Central memory CD8-positive, alpha-beta T cell (primary cell): Measurements from ENCODE around the gene MUC13.
"Not testable (repeated sequence)": the region's sequence is repeated elsewhere in the genome, so short reads cannot be mapped to it uniquely, and the experiment has no call there.

Experiments used
- ATAC-seq: fragments of 150-1000 bp; cut with Tn5 transposase; replicated peaks from 2 replicates; pipeline ENCODE4 v1.10.0; 2022; ENCODE audit warnings: mild to moderate bottlenecking, moderate FRiP score, moderate number of reproducible peaks; ENCODE audit not compliant: poor library complexity, severe bottlenecking; ENCODE audit errors: extremely low read depth
- DNase-seq, 2 donors: peaks; one replicate each; pipeline ENCODE4 v3.0.0; 2021; ENCODE audit warnings: low spot score in 2 of 2
- H3K27ac Mint-ChIP-seq: one replicate; pipeline ENCODE4 v1.8.0; 2022; ENCODE audit warnings: low read depth, mild to moderate bottlenecking, moderate library complexity, mixed read lengths
- H3K27me3 Mint-ChIP-seq: one replicate; pipeline ENCODE4 v1.8.0; 2022; ENCODE audit warnings: mixed read lengths
- H3K36me3 Mint-ChIP-seq: one replicate; pipeline ENCODE4 v1.8.0; 2022; ENCODE audit warnings: mild to moderate bottlenecking, moderate library complexity, mixed read lengths; ENCODE audit not compliant: insufficient read depth
- H3K4me1 Mint-ChIP-seq: one replicate; pipeline ENCODE4 v1.8.0; 2022; ENCODE audit warnings: mixed read lengths
- H3K4me3 Mint-ChIP-seq: one replicate; pipeline ENCODE4 v1.8.0; 2022; ENCODE audit warnings: mild to moderate bottlenecking, moderate library complexity, mixed read lengths
- H3K9me3 Mint-ChIP-seq: one replicate; pipeline ENCODE4 v1.8.0; 2022; ENCODE audit warnings: mixed read lengths

MUC13 gene

GRCh38 chr3:124964387-124964786, 29.8 kb upstream of the MUC13 start:
- H3K9me3 Mint-ChIP-seq, result no peaks in the 10 kb centered on the region
- H3K4me1 Mint-ChIP-seq, result no peaks in the 10 kb centered on the region
- peaks cover 4% of the 10 kb centered on the region for H3K36me3 Mint-ChIP-seq
- DNase-seq, result no peak
- ATAC-seq, result no peak
- H3K27me3 Mint-ChIP-seq, result no peaks in the 10 kb centered on the region
- H3K27ac Mint-ChIP-seq, result no peak overlapping the region
- no peak overlapping the region for H3K4me3 Mint-ChIP-seq

DNA sequence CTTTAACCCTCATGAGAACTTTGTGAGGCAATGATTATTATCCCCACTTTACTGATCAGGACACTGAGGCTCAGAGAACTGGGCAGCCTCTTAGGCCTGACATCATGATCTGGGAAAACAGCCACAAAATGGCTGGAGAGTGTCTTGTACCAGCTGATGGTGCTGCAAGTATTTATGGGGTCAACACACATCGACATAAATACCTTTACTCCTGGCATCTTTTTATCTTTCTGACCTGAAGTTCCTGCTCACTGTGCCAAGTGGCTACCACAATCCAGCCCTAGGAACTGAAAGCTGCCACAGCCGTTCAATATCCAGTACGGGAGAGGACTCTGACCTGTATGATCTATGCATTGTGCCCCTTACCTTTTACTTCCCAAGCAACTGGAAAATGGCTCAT, 29.2 kb upstream of the MUC13 start:
- DNase-seq, result no peak
- H3K36me3 Mint-ChIP-seq, result peaks cover 4% of the 10 kb centered on the region
- H3K9me3 Mint-ChIP-seq, result no peaks in the 10 kb centered on the region
- H3K27ac Mint-ChIP-seq, result no peak overlapping the region
- H3K27me3 Mint-ChIP-seq, result no peaks in the 10 kb centered on the region
- H3K4me3 Mint-ChIP-seq, result no peak overlapping the region
- ATAC-seq, result no peak
- no peaks in the 10 kb centered on the region for H3K4me1 Mint-ChIP-seq

GRCh38 chr3:124962403-124962940, 27.9 kb upstream of the MUC13 start:
- ATAC-seq, result no peak
- H3K9me3 Mint-ChIP-seq, result no peaks in the 10 kb centered on the region

DNA sequence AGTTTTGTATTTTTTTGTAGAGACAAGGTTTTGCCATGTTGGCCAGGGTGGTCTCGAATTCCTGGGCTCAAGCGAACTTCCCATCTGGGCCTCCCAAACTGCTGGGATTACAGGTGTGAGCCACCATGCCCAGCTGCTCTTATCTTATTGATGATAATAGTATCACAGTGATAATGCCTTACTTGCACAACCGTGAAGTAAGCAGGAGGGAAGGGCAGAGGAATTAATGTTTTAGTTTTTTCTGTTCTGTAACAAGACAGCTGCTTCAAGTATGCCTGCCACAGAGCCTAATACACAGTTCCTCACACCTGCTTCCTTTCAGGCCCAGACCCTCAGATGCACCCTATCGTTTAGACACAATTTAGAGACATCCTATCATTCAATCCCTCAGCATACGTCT, 26.1 kb upstream of the MUC13 start:
- Mint-ChIP-seq H3K9me3 (no peaks in the 10 kb centered on the region), H3K4me3 (no peak overlapping the region), H3K36me3 (no peaks in the 10 kb centered on the region), H3K27ac (no peak overlapping the region), H3K27me3 (peaks cover 9% of the 10 kb centered on the region), H3K4me1 (no peaks in the 10 kb centered on the region)
- ATAC-seq (no peak), DNase-seq (no peak)

More at GRCh38 chr3:124962403-124962940, 27.9 kb upstream of the MUC13 start:
- H3K4me1 Mint-ChIP-seq, result no peaks in the 10 kb centered on the region
- DNase-seq, result no peak
- no peak overlapping the region for H3K27ac Mint-ChIP-seq
- no peaks in the 10 kb centered on the region for H3K36me3 Mint-ChIP-seq
- H3K27me3 Mint-ChIP-seq, result no peaks in the 10 kb centered on the region
- H3K4me3 Mint-ChIP-seq, result no peak overlapping the region

- no peak for ATAC-seq
- H3K27ac Mint-ChIP-seq, result no peak overlapping the region
Measured at GRCh38 chr3:124960105-124960504, 25.6 kb upstream of the MUC13 start.

DNA sequence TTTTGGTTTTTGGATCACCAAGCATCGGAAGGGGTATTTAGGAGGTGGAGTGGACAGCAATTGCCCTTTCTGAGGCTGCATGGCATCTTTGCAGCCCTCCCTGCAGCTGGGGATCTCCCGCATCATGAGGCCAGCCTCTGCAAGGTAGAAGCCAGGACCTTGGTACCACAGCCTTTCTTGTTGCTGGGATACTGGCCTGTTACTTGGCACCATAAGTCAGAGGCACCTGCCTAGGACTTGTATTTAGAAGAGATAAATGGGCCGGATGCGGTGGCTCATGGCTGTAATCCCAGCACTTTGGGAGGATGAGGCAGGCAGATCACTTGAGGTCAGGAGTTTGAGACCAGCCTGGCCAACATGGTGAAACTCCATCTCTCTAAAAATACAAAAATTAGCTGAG, 23.4 kb upstream of the MUC13 start:
- not testable (repeated sequence) for H3K27ac Mint-ChIP-seq, H3K36me3 Mint-ChIP-seq, ATAC-seq, H3K4me3 Mint-ChIP-seq, DNase-seq, H3K4me1 Mint-ChIP-seq, H3K9me3 Mint-ChIP-seq, H3K27me3 Mint-ChIP-seq

More at GRCh38 chr3:124960105-124960504, 25.6 kb upstream of the MUC13 start:
- Mint-ChIP-seq H3K36me3 (no peaks in the 10 kb centered on the region), H3K27me3 (peaks cover 9% of the 10 kb centered on the region), H3K4me1 (no peaks in the 10 kb centered on the region), H3K4me3 (no peak overlapping the region), H3K9me3 (no peaks in the 10 kb centered on the region)
- DNase-seq, result no peak

GRCh38 chr3:124952282-124952855, 17.8 kb upstream of the MUC13 start:
- DNase-seq (no peak), ATAC-seq (no peak)
- H3K4me1 Mint-ChIP-seq, result no peaks in the 10 kb centered on the region
- H3K36me3 Mint-ChIP-seq, result no peaks in the 10 kb centered on the region
- H3K4me3 Mint-ChIP-seq, result no peak overlapping the region
- peaks cover 9% of the 10 kb centered on the region for H3K27me3 Mint-ChIP-seq
- H3K27ac Mint-ChIP-seq, result no peak overlapping the region
- no peaks in the 10 kb centered on the region for H3K9me3 Mint-ChIP-seq

DNA sequence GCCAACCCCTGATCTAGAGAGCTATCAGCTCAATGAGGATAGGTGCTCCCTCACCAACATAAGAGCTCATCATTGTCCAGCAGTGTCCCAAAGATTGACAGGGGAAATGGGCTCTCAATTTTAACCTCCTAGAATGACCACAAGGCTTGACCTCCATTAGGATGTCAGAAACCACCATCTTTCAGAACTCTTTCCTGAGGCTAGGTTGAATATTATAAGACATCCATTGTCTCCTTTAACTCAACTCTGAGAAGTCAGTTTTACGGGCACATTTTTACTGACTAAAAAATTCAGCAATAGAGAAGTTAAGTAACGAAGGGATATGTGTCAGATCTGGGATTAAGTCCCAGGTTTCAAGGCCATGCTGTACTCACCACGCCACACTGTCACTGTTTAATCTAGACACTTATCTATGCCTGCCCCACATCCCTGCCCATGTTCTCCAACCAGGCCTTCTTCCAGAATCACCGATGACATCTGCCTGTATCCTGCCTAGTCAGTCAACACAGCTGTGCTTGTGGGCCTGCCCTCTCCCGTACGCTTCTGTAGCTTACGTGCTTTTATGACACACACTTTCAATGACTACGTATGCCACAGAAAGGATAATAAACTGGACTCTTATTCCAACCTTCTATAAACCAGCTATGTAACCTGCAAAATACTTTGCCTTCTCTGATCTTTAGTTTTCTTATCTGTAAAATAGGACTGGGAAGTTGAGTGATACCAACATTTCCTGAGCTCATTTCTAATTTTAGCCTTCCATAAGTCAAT, 17.1 kb upstream of the MUC13 start:
- DNase-seq, result no peak
- no peak for ATAC-seq
- Mint-ChIP-seq H3K4me3 (no peak overlapping the region), H3K36me3 (no peaks in the 10 kb centered on the region), H3K9me3 (no peaks in the 10 kb centered on the region), H3K4me1 (no peaks in the 10 kb centered on the region), H3K27ac (no peak overlapping the region), H3K27me3 (peaks cover 3% of the 10 kb centered on the region)

DNA sequence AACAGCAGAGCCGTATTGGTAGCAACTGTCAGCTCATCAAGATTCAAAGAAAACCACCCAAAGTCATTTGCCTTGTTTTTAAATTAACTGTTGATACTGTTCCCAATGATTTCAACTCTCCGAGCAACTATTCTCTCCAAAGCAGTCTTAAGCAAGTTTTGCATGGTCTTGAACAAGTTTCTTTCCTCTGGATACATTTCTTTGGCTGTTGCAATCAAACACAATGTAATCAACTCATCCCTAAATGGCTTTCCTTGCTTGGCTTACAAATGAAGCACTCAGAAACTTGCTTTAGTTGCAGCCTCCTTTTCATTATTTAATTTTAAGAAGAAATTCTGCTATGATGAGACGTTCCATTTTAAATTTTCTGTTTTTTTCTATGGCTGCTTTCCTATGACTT, 15.5 kb upstream of the MUC13 start:
- H3K4me1 Mint-ChIP-seq, result no peaks in the 10 kb centered on the region
- H3K9me3 Mint-ChIP-seq, result no peaks in the 10 kb centered on the region
- H3K4me3 Mint-ChIP-seq, result no peak overlapping the region
- no peaks in the 10 kb centered on the region for H3K27me3 Mint-ChIP-seq
- no peaks in the 10 kb centered on the region for H3K36me3 Mint-ChIP-seq
- no peak for ATAC-seq
- no peak for DNase-seq
- no peak overlapping the region for H3K27ac Mint-ChIP-seq

DNA sequence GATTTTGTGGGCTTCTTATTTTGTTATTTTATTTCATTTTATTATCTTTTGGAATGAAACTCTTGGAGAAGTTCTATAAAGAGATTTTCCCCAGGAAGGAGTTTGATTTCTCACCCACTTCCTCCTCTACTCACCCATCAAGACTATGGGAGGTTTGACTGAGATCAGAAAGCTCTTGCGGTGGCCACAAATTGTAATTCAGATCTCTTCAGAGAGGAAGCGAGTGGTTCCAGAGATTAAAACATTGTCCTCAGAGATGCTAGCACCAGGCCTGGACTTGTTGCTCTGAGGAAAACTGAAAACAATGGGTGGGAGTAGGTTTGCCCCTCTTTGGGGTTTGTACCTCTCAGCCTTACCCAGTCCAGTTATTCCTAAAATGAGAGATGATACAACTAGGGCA, 8.1 kb upstream of the MUC13 start:
- H3K4me3 Mint-ChIP-seq, result no peak overlapping the region
- ATAC-seq, result no peak
- DNase-seq, result no peak
- H3K36me3 Mint-ChIP-seq, result no peaks in the 10 kb centered on the region
- no peak overlapping the region for H3K27ac Mint-ChIP-seq
- H3K4me1 Mint-ChIP-seq, result no peaks in the 10 kb centered on the region
- no peaks in the 10 kb centered on the region for H3K27me3 Mint-ChIP-seq
- no peaks in the 10 kb centered on the region for H3K9me3 Mint-ChIP-seq

DNA sequence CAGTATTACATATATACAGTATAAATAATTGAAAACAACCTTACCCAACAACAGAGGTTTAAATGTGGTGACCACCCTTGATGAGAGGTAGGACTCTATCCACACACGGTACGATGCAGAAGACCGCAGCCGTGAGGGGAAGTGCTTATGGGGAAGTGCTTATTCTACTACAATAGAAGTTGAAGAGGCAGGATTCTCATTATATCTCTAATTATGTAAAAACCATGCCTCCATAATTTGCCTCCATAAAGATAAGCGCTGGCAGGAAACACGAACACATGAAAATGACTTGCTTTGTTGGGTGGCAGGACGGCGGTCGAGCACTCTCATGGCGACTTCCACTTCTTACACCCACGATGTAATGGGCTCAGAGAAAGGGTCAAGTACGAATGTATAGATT, 7.2 kb upstream of the MUC13 start:
- Mint-ChIP-seq H3K27me3 (peaks cover 8% of the 10 kb centered on the region), H3K4me1 (no peaks in the 10 kb centered on the region), H3K9me3 (no peaks in the 10 kb centered on the region), H3K27ac (no peak overlapping the region), H3K36me3 (no peaks in the 10 kb centered on the region), H3K4me3 (no peak overlapping the region)
- DNase-seq (no peak), ATAC-seq (no peak)

DNA sequence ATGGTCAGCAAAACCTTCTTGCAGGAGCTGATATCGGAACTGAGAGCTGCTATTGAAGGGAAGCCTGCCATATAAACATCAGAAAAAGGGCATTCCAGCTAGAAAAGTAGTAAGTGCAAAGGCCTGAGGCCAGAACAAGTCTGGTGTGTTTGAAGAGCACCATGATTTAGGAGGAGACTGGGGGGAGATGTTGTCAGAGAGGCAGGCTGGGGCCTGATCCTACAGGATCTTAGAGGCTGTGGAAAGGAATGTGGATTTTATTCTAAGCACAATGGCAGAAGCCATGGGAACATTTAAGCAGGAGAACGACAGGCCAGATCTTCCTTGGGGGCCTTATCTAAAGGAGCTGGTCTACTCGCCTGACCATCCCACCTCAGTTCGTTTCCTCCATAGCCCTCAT, 5.1 kb upstream of the MUC13 start:
- ATAC-seq (no peak), DNase-seq (no peak)
- no peak overlapping the region for H3K4me3 Mint-ChIP-seq
- no peaks in the 10 kb centered on the region for H3K9me3 Mint-ChIP-seq
- peaks cover 18% of the 10 kb centered on the region for H3K27me3 Mint-ChIP-seq
- H3K4me1 Mint-ChIP-seq, result no peaks in the 10 kb centered on the region
- no peak overlapping the region for H3K27ac Mint-ChIP-seq
- no peaks in the 10 kb centered on the region for H3K36me3 Mint-ChIP-seq

DNA sequence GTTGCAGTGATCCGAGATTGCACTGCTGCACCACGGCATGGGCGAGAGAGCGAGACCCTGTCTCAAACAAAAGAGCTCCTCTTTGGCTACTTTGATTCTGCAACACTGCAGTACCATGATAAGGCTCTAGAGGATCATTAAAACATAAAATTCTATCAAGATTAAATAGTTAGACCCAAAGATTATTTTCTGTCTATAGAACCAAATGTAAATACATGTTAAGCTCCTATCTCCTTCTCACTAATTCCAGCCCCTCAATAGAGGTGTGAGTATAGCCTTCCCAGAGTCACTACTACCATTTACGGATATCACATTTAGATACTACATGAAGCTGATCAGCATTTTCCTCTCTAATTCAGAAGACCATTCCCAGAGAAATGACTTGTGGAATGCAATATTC, 4.3 kb upstream of the MUC13 start:
- ATAC-seq (no peak), DNase-seq (no peak)
- H3K4me1 Mint-ChIP-seq, result no peaks in the 10 kb centered on the region
- no peaks in the 10 kb centered on the region for H3K9me3 Mint-ChIP-seq
- H3K4me3 Mint-ChIP-seq, result no peak overlapping the region
- no peaks in the 10 kb centered on the region for H3K36me3 Mint-ChIP-seq
- H3K27me3 Mint-ChIP-seq, result peaks cover 26% of the 10 kb centered on the region
- no peak overlapping the region for H3K27ac Mint-ChIP-seq
